Esophagus squamous epithelium (tissue), 5 donors: ENCODE results near the gene C1QTNF1. TPM values are rescaled to one million over a fixed set of nuclear protein-coding genes. Genes with fewer than 3 reads are reported as not detected.

ENCODE experiments used
- DNase-seq: peaks from one replicate; lab custom pipeline; 2025; lab: John Stamatoyannopoulos, UW
- H3K27ac ChIP-seq, 4 donors: fragments of 200-600 bp; sonication (generic); one replicate each; pipeline ENCODE4 v1.5.1; 2016 to 2019; ENCODE audit warnings: mild to moderate bottlenecking in 1 of 4
- H3K27me3 ChIP-seq, 4 donors: fragments of 200-600 bp; sonication (generic); 1 replicate in 3 of 4; 2 replicates in 1 of 4; pipeline versions ENCODE4 v1.5.1 to v1.6.0; 2017 to 2021; ENCODE audit warnings: antibody characterized with exemption in 1 of 4
- H3K36me3 ChIP-seq, 3 donors: fragments of 200-600 bp; sonication (generic); one replicate each; pipeline ENCODE4 v1.5.1; 2016 to 2019
- H3K4me1 ChIP-seq, 3 donors: fragments of 200-600 bp; sonication (generic); one replicate each; pipeline ENCODE4 v1.5.1; 2017 to 2019
- H3K4me3 ChIP-seq, 4 donors: fragments of 200-600 bp; sonication (generic); 1 replicate in 3 of 4; 2 replicates in 1 of 4; pipeline ENCODE4 v1.5.1; 2016 to 2019; ENCODE audit warnings: mild to moderate bottlenecking in 2 of 4, moderate library complexity in 1 of 4
- H3K9me3 ChIP-seq, 3 donors: fragments of 200-600 bp; sonication (generic); one replicate each; pipeline ENCODE4 v1.5.1; 2016 to 2019
- POLR2A ChIP-seq, 4 donors: fragments of 450-650 bp; IDR thresholded peaks; one replicate each; pipeline ENCODE4 v1.6.1; 2017; ENCODE audit warnings: antibody characterized with exemption in 4 of 4, mild to moderate bottlenecking in 4 of 4, moderate library complexity in 3 of 4
- WGBS, 2 donors: methylation state at CpG; one replicate each; pipeline ENCODE4 v1.1.5; 2018; 5-methylcytosine and 5-hydroxymethylcytosine counted together
- intact Hi-C: fragments of 100-400 bp; cut with DNase I; formaldehyde crosslinking; loops from one replicate; pipeline ENCODE4 v1.15.0; 2022
- total RNA-seq, 4 donors: library from RNA; depleted of rRNA; stranded (reverse); fragments of >200 nt; gene quantifications; one replicate each; pipeline ENCODE4 v1.1.0, GENCODE V29; 2016
- TF ChIP-seq, protein P1 (sequence below), 6 experiments: fragments of 450-650 bp in 4 of 6; fragments of 200-600 bp in 2 of 6; sonication (generic) in 2 of 6; IDR thresholded peaks; one replicate each; pipeline ENCODE4 v1.5.1; 2016 to 2019; ENCODE audit warnings: antibody characterized with exemption in 6 of 6, mild to moderate bottlenecking in 4 of 6, moderate library complexity in 4 of 6
- donor health status: DM: yes; HTN: yes; CAD: no.

The C1QTNF1 gene
- total RNA-seq, 4 donors from 2014 or later = 2.7 to 20.4 (median 6.8) TPM

DNA sequence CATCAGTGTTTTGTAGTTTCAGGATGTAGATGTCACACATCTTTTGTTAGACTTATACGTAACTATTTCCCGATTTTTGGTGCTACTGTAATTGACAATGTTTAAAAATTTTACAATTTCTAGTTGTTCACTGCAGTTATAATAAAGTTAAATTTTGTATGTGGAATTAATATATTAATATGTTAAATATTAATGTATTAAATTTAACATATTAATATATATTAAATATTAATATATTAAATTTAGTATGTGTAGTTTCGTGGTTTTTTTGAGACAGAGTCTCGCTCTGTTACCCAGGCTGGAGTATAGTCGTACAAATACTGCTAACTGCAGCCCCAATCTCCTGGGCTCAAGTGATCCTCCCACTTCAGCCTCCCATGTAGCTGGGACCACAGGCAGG lies 38.6 kb upstream of the C1QTNF1 start:
- no peaks in the 10 kb centered on the region for H3K9me3 ChIP-seq
- no peak overlapping the region for H3K4me3 ChIP-seq
- TF ChIP-seq POLR2A (IDR thresholded peaks at IDR 0.05) = no peak
- TF ChIP-seq, protein P1, sequence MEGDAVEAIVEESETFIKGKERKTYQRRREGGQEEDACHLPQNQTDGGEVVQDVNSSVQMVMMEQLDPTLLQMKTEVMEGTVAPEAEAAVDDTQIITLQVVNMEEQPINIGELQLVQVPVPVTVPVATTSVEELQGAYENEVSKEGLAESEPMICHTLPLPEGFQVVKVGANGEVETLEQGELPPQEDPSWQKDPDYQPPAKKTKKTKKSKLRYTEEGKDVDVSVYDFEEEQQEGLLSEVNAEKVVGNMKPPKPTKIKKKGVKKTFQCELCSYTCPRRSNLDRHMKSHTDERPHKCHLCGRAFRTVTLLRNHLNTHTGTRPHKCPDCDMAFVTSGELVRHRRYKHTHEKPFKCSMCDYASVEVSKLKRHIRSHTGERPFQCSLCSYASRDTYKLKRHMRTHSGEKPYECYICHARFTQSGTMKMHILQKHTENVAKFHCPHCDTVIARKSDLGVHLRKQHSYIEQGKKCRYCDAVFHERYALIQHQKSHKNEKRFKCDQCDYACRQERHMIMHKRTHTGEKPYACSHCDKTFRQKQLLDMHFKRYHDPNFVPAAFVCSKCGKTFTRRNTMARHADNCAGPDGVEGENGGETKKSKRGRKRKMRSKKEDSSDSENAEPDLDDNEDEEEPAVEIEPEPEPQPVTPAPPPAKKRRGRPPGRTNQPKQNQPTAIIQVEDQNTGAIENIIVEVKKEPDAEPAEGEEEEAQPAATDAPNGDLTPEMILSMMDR (IDR thresholded peaks at IDR 0.05) = no peak
- H3K27me3 ChIP-seq = no peaks in the 10 kb centered on the region
- WGBS, 2 donors = 85 to 90% methylated on average over 5 of the region's 5 CpGs
- no peak for DNase-seq
- H3K4me1 ChIP-seq = peaks cover 8 to 56% (median 29%) of the 10 kb centered on the region in 3 donors
- peak overlapping the region; percentile 19 to 81 (median 29) for H3K27ac ChIP-seq
- H3K36me3 ChIP-seq = peaks cover 0 to 14% (median under 1%) of the 10 kb centered on the region in 3 donors
- intact Hi-C loops = no loop called here

GRCh38 chr17:78986048-78986648 lies 37.8 kb upstream of the C1QTNF1 start:
- intact Hi-C loops = no loop called here
- Histone ChIP-seq H3K36me3 (peaks cover 5 to 21% (median 8%) of the 10 kb centered on the region in 3 donors), H3K4me1 (peaks cover 8 to 50% (median 29%) of the 10 kb centered on the region in 3 donors), H3K4me3 (peak overlapping the region in 3 of 4 donors; percentile 27 to 50 (median 40)), H3K27ac (peak overlapping the region; percentile 66 to 86 (median 80)), H3K27me3 (no peaks in the 10 kb centered on the region), H3K9me3 (no peaks in the 10 kb centered on the region)
- 17 to 22% methylated on average over 6 of the region's 6 CpGs for WGBS, 2 donors
- no peak for TF ChIP-seq POLR2A (IDR thresholded peaks at IDR 0.05)
- TF ChIP-seq, protein P1 (IDR thresholded peaks at IDR 0.05) = peak; percentile 13 to 39 (median 22)
- no peak for DNase-seq

DNA sequence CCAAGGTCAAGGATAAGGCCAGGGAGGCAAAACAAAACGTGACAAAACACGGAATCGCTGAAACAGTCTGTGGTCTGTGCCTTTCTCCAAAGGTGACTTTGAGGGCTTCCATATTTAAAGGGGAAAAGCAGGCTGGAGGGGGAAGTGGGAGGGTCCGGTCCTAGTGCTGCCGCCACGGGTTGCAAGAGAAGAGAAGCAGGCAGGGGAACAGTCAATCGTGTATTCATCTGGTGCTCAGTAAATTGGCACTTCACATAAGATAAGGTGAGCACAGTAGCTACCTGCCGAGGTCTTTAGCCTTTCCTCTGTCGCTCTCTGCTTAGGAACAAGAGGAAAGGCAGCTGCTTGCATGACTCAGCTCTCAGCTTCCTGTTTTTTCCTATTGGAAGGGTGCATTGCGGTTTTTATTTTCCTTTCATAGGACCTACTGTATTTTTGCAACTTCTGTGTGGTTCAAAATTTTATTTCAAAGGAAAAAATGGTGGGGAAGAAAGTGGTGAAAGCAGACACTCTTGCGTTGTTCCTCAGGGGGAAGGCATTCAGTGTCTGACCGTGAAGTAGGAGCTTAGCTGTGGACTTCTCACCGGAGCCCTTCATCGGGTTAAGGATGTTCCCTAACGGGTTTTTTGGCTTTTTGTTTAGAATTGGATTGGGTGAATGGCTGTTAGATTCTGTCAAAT lies 37.2 kb upstream of the C1QTNF1 start:
- H3K9me3 ChIP-seq = no peaks in the 10 kb centered on the region
- no peak for DNase-seq
- 3 to 5% methylated on average over 13 to 15 of the region's 15 CpGs for WGBS, 2 donors
- H3K4me3 ChIP-seq = peak overlapping the region; percentile 5 to 50 (median 34)
- peaks cover 11 to 28% (median 13%) of the 10 kb centered on the region in 3 donors for H3K36me3 ChIP-seq
- intact Hi-C loops = no loop called here
- H3K27me3 ChIP-seq = no peaks in the 10 kb centered on the region
- H3K4me1 ChIP-seq = peaks cover 8 to 50% (median 29%) of the 10 kb centered on the region in 3 donors
- TF ChIP-seq POLR2A (IDR thresholded peaks at IDR 0.05) = no peak
- TF ChIP-seq, protein P1 (IDR thresholded peaks at IDR 0.05) = no peak
- peak overlapping the region; percentile 66 to 86 (median 80) for H3K27ac ChIP-seq

DNA sequence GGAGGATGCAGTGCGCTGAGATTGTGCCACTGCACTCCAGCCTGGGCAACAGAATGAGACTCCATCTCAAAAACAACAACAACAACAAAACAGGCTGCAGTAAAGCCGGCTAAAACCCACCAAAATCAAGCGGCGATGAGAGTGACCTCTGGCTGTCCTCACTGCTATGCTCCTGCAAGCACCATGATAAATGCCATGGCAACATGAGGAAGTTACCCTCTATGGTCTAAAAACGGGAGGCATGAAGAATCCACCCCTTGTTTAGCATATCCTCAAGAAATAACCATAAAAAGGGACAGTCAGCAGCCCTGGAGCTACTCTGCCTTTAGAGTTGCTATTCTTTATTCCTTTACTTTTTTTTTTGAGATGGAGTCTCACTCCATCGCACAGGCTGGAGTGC lies 35.8 kb upstream of the C1QTNF1 start:
- TF ChIP-seq, protein P1 (IDR thresholded peaks at IDR 0.05) = no peak
- TF ChIP-seq POLR2A (IDR thresholded peaks at IDR 0.05) = no peak
- no peak for DNase-seq
- WGBS, 2 donors = 65 to 82% methylated on average over 5 to 6 of the region's 6 CpGs
- intact Hi-C loops = no loop called here
- Histone ChIP-seq H3K9me3 (no peaks in the 10 kb centered on the region), H3K27ac (peak overlapping the region in 2 of 4 donors; percentile 46 to 81), H3K4me3 (no peak overlapping the region), H3K27me3 (no peaks in the 10 kb centered on the region), H3K4me1 (peaks cover 8 to 57% (median 29%) of the 10 kb centered on the region in 3 donors), H3K36me3 (peaks cover 17 to 41% (median 18%) of the 10 kb centered on the region in 3 donors)
